Osteocyte (in vitro differentiated cells): ENCODE data around the gene CSF3R. TPM values are rescaled to one million over a fixed set of nuclear protein-coding genes. Genes with fewer than 3 reads are reported as not detected.

Experiments
- DNase-seq: peaks from one replicate; pipeline ENCODE4 v3.0.0; 2021; ENCODE audit warnings: mixed read lengths; ENCODE audit not compliant: unreplicated experiment; ENCODE audit errors: extremely low spot score
- H3K27ac Mint-ChIP-seq: one replicate; pipeline ENCODE4 v1.8.0; 2021; ENCODE audit warnings: mild to moderate bottlenecking, mixed read lengths; ENCODE audit not compliant: unreplicated experiment
- H3K27me3 Mint-ChIP-seq: one replicate; pipeline ENCODE4 v1.8.0; 2021; ENCODE audit warnings: mixed read lengths; ENCODE audit not compliant: unreplicated experiment
- H3K36me3 Mint-ChIP-seq: one replicate; pipeline ENCODE4 v1.8.0; 2021; ENCODE audit warnings: mixed read lengths; ENCODE audit not compliant: unreplicated experiment
- H3K4me1 Mint-ChIP-seq: one replicate; pipeline ENCODE4 v1.8.0; 2021; ENCODE audit warnings: mixed read lengths; ENCODE audit not compliant: unreplicated experiment
- H3K4me3 Mint-ChIP-seq: one replicate; pipeline ENCODE4 v1.8.0; 2021; ENCODE audit warnings: mild to moderate bottlenecking, moderate library complexity, mixed read lengths; ENCODE audit not compliant: unreplicated experiment
- H3K9me3 Mint-ChIP-seq: one replicate; pipeline ENCODE4 v1.8.0; 2021; ENCODE audit warnings: mixed read lengths; ENCODE audit not compliant: unreplicated experiment
- total RNA-seq: library from RNA; stranded (reverse); gene quantifications from 2 replicates; pipeline ENCODE4 v1.2.1, GENCODE V29; 2021
- TF ChIP-seq, protein P1 (sequence below): fragments of 200-600 bp; sonication (generic); IDR thresholded peaks from 2 replicates; pipeline ENCODE4 v1.5.0; 2021; ENCODE audit warnings: antibody characterized with exemption, mild to moderate bottlenecking, moderate library complexity

CSF3R gene
- total RNA-seq, 1 donor from 2014 or later, result not detected

DNA sequence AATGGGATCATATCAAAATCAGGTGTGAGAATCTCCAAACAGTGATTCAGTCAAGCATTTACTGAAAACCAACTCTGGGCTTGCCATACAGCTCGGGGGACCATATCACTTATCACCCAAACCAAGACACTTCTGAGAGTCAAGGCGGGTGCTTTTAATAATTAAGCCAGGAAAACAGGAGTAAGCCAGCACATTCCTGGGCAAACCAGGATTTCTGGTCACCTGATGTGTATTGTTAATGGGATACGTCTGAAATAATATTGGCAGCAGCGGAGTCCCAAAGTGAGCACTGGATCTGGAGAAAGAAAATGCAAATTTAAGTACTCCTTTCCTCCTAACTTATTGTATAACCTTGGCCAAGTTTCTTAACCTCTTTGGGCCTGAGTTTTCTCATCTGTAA lies 50.1 kb downstream of the CSF3R start:
- no peak for DNase-seq
- peaks cover 14% of the 10 kb centered on the region for H3K36me3 Mint-ChIP-seq
- H3K9me3 Mint-ChIP-seq, result no peaks in the 10 kb centered on the region
- H3K4me3 Mint-ChIP-seq, result no peak overlapping the region
- H3K4me1 Mint-ChIP-seq, result peaks cover 3% of the 10 kb centered on the region
- TF ChIP-seq, protein P1, sequence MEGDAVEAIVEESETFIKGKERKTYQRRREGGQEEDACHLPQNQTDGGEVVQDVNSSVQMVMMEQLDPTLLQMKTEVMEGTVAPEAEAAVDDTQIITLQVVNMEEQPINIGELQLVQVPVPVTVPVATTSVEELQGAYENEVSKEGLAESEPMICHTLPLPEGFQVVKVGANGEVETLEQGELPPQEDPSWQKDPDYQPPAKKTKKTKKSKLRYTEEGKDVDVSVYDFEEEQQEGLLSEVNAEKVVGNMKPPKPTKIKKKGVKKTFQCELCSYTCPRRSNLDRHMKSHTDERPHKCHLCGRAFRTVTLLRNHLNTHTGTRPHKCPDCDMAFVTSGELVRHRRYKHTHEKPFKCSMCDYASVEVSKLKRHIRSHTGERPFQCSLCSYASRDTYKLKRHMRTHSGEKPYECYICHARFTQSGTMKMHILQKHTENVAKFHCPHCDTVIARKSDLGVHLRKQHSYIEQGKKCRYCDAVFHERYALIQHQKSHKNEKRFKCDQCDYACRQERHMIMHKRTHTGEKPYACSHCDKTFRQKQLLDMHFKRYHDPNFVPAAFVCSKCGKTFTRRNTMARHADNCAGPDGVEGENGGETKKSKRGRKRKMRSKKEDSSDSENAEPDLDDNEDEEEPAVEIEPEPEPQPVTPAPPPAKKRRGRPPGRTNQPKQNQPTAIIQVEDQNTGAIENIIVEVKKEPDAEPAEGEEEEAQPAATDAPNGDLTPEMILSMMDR, result no peak
- H3K27me3 Mint-ChIP-seq, result no peaks in the 10 kb centered on the region
- H3K27ac Mint-ChIP-seq, result no peak overlapping the region

DNA sequence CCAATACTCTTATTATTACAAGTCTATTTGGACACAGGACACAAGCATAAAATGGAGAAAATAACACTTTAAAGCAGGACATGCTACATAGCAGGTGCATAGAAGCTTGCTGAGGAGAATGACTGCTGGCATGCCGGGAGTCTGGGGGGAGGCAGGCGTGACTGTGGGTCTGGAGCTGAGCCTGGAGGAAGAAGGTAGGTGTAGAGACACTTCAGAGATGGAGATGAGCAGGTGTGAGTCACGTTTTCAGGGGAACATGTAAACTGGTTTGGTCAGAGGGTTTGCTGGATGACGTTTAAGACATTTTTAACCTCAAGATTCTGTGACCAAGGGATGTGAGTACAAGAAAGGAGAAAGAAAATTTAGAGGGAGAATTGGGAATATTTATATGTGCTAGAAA lies 56.9 kb downstream of the CSF3R start:
- Mint-ChIP-seq H3K27ac (no peak overlapping the region), H3K27me3 (no peaks in the 10 kb centered on the region), H3K4me1 (peaks cover under 1% of the 10 kb centered on the region), H3K4me3 (no peak overlapping the region), H3K9me3 (no peaks in the 10 kb centered on the region), H3K36me3 (peaks cover 6% of the 10 kb centered on the region)
- TF ChIP-seq, protein P1, result no peak
- no peak for DNase-seq

DNA sequence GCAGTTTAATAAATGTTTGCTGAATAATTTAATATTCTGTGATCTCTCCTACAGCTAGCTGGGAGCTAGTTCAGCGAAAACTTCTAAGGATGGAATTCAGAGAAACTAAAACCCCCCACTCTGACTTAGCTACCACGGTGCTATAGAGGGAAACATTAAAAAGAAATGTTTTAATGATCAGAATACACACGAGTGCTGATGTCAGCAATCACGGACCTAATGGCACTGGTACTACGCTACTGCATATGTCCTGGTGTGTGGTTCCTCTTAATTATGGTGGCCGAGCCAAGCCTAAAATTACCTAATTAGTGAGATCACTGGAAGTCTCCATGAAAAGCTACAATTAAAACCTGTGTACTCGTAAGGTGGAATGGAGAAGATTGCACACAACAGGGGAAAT lies 61.1 kb downstream of the CSF3R start:
- no peak for DNase-seq
- Mint-ChIP-seq H3K9me3 (no peaks in the 10 kb centered on the region), H3K36me3 (peaks cover 5% of the 10 kb centered on the region), H3K27me3 (no peaks in the 10 kb centered on the region), H3K4me1 (peaks cover 6% of the 10 kb centered on the region), H3K4me3 (no peak overlapping the region), H3K27ac (no peak overlapping the region)
- TF ChIP-seq, protein P1, result no peak

DNA sequence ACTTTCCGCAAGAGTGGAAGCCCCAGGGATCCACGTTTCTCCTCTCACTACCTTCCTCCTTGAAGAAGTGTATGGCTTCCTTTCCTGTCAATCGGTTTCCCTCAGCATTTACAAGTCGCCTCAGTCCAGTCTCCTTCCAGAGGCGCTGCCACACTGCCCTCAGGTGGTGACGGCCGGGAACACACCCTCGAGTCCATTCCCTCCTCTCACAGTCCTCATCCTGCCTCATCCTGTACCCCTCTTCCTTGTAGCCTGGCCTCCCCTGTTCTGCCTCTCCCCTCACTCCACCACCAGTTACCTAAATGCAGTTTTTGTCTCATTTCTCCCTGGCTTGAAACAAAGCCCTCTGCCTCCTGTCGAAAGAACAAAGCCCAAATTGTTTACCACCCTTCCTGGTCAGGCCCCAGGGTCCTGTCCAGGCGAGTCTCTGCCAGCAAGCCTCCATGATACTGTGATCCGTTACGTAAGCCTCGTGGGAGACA lies 61.8 kb downstream of the CSF3R start:
- peak; percentile 96 for DNase-seq
- Mint-ChIP-seq H3K27me3 (no peaks in the 10 kb centered on the region), H3K4me3 (no peak overlapping the region), H3K27ac (peak overlapping the region; percentile 36), H3K4me1 (peaks cover 6% of the 10 kb centered on the region), H3K36me3 (peaks cover 5% of the 10 kb centered on the region), H3K9me3 (no peaks in the 10 kb centered on the region)
- TF ChIP-seq, protein P1, result peak; percentile 93

DNA sequence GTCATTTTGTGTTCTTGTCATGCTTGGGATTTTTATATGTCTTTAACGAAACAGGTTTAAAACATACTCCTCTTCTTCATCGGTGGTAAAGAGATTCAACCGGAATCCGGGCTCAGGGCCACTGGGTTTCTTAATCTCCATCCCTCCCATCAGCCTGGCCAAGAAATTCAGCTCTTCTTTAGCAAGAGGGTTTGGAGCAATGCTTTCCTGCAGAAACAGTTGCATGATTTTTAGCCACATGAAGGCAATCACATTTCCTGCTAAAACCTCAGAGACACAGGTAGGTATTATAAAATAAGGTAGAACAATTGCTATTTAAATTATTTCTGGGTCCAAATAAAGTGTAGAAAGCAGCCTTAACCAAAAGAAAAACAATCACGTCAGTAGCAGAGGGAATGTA lies 62.3 kb downstream of the CSF3R start:
- H3K4me1 Mint-ChIP-seq, result peaks cover 6% of the 10 kb centered on the region
- H3K9me3 Mint-ChIP-seq, result no peaks in the 10 kb centered on the region
- H3K4me3 Mint-ChIP-seq, result no peak overlapping the region
- DNase-seq, result no peak
- TF ChIP-seq, protein P1, result no peak
- H3K27me3 Mint-ChIP-seq, result no peaks in the 10 kb centered on the region
- peaks cover 5% of the 10 kb centered on the region for H3K36me3 Mint-ChIP-seq
- no peak overlapping the region for H3K27ac Mint-ChIP-seq
